Omental fat pad (tissue), 4 donors: Measurements from ENCODE around the gene LIPG. TPM values are rescaled to one million over a fixed set of nuclear protein-coding genes. Genes with fewer than 3 reads are reported as not detected.

Experiments
- ATAC-seq: fragments of 150-250 bp; one replicate; pipeline ENCODE4 v1.9.1; 2016; ENCODE audit warnings: mild to moderate bottlenecking, moderate library complexity; ENCODE audit not compliant: low FRiP score
- DNase-seq: peaks from one replicate; pipeline ENCODE4 v3.0.0-alpha.2; 2019; ENCODE audit warnings: low spot score
- total RNA-seq, 4 donors: library from RNA; depleted of rRNA; stranded (reverse); fragments of >200 nt; gene quantifications; one replicate each; pipeline ENCODE4 v1.1.0, GENCODE V29; 2016
- TF ChIP-seq, protein P1 (sequence below), 3 donors: fragments of 450-650 bp; IDR thresholded peaks; one replicate each; pipeline ENCODE4 v1.5.1; 2016 to 2017; ENCODE audit warnings: antibody characterized with exemption in 3 of 3, mild to moderate bottlenecking in 3 of 3, moderate library complexity in 2 of 3

Gene LIPG
- total RNA-seq, 4 donors from 2014 or later, result 0.94 to 53.2 (median 1.2) TPM

DNA sequence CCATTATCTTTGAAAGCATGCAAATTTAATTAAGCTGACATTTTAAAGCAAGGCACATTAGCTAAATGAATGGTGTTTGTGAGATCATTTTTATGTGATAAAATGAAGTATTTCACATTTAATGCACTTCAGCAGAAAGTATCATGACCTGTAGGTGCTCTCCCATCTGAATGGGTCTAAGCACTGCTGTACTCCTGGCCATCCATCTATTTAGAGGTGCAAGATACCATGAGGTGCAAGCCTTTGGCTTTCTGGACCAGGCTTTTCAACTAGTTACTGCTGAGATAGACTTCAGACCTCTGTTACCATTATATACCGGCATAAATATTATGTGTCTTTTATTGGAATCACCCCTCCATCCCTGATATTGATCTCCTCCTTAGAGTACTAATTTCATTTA, 15.6 kb upstream of the LIPG start:
- TF ChIP-seq, protein P1, sequence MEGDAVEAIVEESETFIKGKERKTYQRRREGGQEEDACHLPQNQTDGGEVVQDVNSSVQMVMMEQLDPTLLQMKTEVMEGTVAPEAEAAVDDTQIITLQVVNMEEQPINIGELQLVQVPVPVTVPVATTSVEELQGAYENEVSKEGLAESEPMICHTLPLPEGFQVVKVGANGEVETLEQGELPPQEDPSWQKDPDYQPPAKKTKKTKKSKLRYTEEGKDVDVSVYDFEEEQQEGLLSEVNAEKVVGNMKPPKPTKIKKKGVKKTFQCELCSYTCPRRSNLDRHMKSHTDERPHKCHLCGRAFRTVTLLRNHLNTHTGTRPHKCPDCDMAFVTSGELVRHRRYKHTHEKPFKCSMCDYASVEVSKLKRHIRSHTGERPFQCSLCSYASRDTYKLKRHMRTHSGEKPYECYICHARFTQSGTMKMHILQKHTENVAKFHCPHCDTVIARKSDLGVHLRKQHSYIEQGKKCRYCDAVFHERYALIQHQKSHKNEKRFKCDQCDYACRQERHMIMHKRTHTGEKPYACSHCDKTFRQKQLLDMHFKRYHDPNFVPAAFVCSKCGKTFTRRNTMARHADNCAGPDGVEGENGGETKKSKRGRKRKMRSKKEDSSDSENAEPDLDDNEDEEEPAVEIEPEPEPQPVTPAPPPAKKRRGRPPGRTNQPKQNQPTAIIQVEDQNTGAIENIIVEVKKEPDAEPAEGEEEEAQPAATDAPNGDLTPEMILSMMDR (IDR thresholded peaks at IDR 0.05), result no peak
- DNase-seq, result no peak
- ATAC-seq, result no peak

DNA sequence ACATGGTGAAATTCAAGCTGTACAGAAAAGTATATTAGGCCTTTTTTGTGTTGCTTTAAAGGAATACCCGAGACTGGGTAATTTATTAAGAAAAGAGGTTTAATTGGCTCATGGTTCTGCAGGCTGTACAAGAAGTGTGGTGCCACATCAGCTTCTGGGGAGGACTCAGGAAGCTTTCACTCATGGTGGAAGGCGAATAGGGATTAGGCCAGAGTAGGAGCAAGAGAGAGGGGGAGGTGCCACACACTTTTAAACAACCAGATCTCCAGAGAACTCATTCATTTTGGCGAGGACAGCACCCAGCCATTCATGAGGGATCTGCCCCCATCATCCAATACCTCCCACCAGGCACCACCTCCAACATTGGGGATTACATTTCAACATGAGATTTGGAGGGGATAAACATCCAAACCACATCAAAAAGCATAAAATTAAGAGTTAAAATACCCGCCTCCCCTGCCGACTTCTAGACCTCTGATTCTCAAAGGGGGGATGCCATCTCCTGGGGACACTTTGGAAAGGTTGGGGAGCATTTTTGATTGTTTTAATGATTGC, 15.1 kb upstream of the LIPG start:
- no peak for ATAC-seq

DNA sequence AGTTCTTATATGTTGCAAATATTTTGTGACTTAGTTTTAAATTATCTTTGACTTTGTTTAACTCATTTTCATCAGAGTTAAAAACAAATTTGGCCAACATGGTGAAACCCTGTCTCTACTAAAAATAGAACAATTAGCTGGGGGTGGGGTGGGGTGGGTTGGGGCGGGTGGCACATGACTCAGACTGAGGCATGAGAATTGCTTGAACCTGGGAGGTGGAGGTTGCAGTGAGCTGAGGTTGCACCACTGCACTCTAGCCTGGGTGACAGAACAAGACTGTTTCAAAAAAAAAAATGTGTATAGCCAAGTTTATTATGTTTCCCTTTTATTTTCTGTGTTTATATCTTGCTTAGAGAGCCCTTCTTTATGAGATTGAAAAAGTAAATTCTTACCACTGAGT, 14.2 kb upstream of the LIPG start:
- TF ChIP-seq, protein P1 (IDR thresholded peaks at IDR 0.05), result no peak
- peak; percentile 32 for ATAC-seq

More for the DNA sequence above, 15.1 kb upstream of the LIPG start:
- TF ChIP-seq, protein P1 (IDR thresholded peaks at IDR 0.05), result no peak
- DNase-seq, result no peak

DNA sequence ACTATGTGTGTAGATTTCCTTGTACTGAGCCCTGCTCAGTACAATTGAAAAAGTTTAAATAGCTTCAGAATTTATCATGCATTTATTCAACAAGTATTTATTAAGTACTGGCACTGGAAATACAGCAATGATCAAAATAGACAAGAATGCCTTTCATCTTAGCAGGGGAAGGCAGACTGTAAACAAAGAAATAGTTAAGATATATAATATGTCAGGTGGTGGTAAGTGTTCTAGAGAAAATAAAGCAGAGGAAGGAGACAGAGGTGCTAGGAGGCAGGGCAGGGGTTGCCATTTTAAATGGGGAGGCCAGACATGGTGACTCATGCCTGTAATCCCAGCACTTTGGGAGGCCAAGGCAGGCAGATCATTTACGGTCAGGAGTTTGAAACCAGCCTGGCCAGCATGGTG, 13.6 kb upstream of the LIPG start:
- peak; percentile 43 for ATAC-seq
- DNase-seq, result no peak
- TF ChIP-seq, protein P1 (IDR thresholded peaks at IDR 0.05), result no peak

More for the DNA sequence above, 14.2 kb upstream of the LIPG start:
- DNase-seq, result no peak

DNA sequence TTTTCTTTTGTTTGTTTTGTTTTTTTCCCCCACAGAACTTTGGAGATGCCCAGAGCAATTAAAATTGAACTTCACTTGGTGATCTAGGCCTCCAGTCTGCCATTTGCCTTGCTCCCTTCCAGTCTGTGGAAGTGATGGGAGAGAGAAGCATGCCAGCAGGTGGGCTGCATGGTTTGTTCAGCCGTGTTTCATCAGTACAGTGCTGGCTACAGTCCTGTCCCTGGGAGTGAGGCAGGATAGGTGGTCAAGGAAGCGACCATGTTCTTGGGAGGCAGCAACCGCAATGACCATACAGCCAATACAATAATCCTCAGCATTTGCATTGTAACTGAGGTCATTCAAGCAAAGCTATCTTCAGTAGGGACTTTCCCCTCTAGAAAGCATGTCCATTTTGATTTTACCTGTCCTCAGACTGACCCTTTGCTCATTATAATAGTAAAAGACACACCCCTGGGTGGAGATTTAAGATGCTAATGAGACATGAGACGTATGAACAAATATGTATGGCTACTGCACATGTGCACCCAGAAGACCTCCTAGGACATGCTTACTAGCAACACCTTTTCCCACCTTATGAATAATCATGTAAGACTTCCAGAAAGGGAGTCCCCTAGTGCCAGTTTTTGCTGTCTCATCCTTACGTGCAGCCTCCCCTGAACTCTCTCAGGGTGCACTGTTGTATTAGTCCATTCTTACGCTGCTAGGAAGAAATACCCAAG, 11.1 kb upstream of the LIPG start:
- TF ChIP-seq, protein P1 (IDR thresholded peaks at IDR 0.05), result no peak
- DNase-seq (no peak), ATAC-seq (no peak)

DNA sequence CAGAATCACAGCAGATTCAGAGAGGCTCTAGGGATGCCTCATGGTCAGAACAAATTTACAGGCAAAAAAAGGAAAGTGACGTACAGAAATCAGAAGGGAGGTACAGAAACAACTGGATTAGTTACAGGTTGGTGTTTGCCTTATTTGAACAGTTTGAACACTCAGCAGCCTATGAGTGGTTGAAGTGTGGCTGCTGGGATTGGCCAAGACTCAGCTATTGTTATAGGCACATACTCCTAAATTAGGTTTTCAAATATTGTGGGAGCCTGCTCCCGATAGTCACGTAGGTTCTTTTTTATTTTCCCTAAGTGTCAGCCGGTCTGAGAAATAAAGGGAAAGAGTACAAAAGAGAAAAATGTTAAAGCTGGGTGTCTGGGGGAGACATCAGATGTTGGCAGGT, 8.9 kb upstream of the LIPG start:
- no peak for ATAC-seq
- TF ChIP-seq, protein P1 (IDR thresholded peaks at IDR 0.05), result no peak

DNA sequence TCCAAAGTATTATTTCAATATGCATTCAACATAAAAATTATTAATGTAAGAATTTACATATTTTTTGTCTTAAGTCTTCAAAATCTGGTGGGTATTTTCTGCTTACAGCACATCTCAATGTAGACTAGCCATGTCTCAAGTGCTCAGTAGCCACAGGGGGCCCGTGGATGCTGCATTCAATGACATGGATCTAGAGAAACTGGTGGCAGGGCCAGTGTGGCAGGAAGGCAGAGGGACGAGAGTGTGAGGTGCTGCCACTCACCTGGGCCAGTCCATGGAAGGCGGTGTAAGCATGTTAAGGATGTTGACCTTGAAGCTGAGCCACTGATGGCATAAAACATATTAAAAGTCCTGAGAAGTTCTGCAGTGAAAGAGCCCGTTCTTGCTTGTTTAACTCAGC, 6.2 kb upstream of the LIPG start:
- no peak for ATAC-seq
- TF ChIP-seq, protein P1 (IDR thresholded peaks at IDR 0.05), result no peak
- no peak for DNase-seq

More for the DNA sequence above, 8.9 kb upstream of the LIPG start:
- no peak for DNase-seq
